Measurements from ENCODE around the gene TP53RK. TPM values are rescaled to one million over a fixed set of nuclear protein-coding genes. Genes with fewer than 3 reads are reported as not detected.
A peak's percentile ranks its signal among the peaks of the same experiment; 100 is the strongest.

TP53RK gene
- total and polyA plus RNA-seq, 2 of the 13 experiments (the other 11 are each of a cell fraction or from before 2014, with no cell fraction given), result 12.9 to 25.5 TPM

GRCh38 chr20:46702447-46703203, 13.4 kb upstream of the TP53RK start (continued):
- peak; percentile 83 for TF ChIP-seq ZBTB40 (IDR thresholded peaks at IDR 0.05)
- peak; percentile 99 for TF ChIP-seq ZBTB40 (CRISPR knock-in tag; IDR thresholded peaks at IDR 0.05)
- TF ChIP-seq, protein P1, sequence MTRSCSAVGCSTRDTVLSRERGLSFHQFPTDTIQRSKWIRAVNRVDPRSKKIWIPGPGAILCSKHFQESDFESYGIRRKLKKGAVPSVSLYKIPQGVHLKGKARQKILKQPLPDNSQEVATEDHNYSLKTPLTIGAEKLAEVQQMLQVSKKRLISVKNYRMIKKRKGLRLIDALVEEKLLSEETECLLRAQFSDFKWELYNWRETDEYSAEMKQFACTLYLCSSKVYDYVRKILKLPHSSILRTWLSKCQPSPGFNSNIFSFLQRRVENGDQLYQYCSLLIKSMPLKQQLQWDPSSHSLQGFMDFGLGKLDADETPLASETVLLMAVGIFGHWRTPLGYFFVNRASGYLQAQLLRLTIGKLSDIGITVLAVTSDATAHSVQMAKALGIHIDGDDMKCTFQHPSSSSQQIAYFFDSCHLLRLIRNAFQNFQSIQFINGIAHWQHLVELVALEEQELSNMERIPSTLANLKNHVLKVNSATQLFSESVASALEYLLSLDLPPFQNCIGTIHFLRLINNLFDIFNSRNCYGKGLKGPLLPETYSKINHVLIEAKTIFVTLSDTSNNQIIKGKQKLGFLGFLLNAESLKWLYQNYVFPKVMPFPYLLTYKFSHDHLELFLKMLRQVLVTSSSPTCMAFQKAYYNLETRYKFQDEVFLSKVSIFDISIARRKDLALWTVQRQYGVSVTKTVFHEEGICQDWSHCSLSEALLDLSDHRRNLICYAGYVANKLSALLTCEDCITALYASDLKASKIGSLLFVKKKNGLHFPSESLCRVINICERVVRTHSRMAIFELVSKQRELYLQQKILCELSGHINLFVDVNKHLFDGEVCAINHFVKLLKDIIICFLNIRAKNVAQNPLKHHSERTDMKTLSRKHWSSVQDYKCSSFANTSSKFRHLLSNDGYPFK (CRISPR knock-in tag; IDR thresholded peaks at IDR 0.05; ENCODE audit: borderline replicate concordance), result 0 out of 2 replicates have a peak, but pooled peaks have one; percentile 36
- no peak for TF ChIP-seq EHMT2 (IDR thresholded peaks at IDR 0.05; ENCODE audit: borderline replicate concordance, low read depth, low read length)
- 0 out of 2 replicates have a peak, but pooled peaks have one; percentile 49 for TF ChIP-seq YEATS4 (CRISPR knock-in tag; IDR thresholded peaks at IDR 0.05; ENCODE audit: borderline replicate concordance)

Measured in HepG2 (cell line).